HL-60/S4 treated with phorbol 12-myristate 13-acetate at 8.2 ng/mL for 4 days and 3 days (cell line): Measurements from ENCODE around the gene RDH13.
"Not testable (repeated sequence)": the region's sequence is repeated elsewhere in the genome, so short reads cannot be mapped to it uniquely, and the experiment has no call there.

Source experiments
- in situ Hi-C: fragments of 300-500 bp; cut with MboI; formaldehyde crosslinking; loops from 2 replicates; pipeline ENCODE4 v1.15.0; 2022; ENCODE audit warnings: low sequenced_read_pairs

RDH13 gene

GRCh38 chr19:55048446-55048845, 14.5 kb downstream of the RDH13 start:
- in situ Hi-C loops = no loop called here

DNA sequence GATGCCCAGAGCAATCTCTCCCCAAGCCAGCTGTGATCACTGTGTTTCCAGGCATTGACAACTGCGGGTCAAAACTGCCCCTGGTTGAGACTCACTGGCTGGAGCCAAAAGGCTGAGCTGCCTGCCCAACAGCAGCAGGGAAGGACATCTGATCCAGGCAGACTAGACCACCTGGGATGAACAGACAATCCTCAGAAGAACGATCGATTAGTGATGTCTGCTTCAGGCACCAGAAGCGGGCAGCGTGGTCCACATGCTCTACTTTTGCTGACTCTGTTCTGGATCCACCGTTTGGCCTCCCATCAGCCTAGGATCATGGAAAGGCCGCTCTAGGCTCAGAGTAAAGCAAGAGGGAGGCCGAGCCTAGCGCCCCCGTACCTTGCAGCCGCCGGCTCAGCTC, 15.0 kb downstream of the RDH13 start:
- in situ Hi-C loops = no loop called here

- in situ Hi-C loops = no loop called here
Observed at GRCh38 chr19:55046975-55047622, 15.8 kb downstream of the RDH13 start.

DNA sequence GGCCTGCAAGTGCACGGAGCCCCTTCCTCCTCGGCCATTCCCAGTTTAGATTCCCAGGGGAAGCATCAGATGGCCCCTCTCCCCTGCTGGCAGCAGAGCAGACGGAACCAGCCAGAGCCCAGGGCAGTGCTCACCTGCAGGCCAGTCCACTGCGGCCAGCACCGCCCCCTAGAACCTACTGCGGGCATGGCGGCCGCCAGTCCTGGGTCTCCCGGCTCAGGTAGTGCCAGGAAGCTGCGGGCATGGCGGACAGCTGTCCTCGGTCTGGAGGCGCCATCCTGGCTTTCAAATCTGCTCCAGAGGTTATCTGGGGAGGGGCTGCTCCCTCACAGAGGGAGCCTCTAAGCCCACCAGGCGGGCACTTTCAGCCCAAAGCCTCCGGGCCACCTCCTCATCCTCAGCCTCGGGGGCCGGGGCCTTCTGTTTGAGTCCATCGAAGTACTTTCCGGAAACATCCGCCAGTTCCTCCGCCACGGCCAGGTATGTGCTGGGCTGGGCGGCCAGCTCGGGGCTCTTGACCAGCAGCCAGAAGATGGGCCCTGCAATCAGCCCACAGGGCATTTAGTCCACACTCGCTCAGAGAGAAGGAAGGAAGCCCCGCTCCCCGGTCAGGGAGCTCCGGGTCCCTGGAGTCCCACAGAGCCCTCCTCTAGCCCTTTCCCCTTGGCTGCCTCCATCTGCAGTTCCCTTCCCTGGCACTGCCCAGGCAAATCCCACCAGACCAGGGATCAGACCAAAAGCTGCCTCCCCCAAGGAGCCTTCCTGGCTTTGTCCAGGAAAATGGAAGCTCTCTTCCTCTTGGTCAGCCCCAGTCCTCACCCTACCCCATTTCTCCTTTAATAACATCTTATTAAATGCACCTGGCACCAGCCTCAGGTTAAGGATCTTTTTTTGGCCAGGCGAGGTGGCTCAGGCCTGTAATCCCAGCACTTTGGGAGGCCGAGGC, 17.9 kb downstream of the RDH13 start:
- in situ Hi-C loops = no loop called here

GRCh38 chr19:55044286-55044685, 18.7 kb downstream of the RDH13 start:
- in situ Hi-C loops = no loop called here

DNA sequence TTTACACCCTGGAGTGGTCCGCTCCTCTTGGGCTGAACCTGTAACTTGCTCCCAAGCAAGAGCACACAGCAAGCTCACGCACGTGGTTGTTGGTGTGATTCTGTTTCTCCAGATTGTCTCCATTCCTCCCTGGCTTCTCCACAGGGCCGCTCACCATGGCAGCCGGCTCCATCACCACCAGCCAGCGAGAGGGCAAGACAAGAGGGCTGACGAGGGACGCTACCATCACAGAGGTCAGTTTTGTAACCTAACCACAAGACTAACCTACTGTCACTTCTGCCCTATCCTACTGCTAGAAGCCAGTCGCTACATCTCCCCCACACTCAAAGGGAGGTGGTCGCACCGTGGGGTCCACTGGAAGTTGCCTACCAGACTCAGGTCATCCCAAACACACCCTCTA, 20.3 kb downstream of the RDH13 start:
- in situ Hi-C loops = no loop called here

DNA sequence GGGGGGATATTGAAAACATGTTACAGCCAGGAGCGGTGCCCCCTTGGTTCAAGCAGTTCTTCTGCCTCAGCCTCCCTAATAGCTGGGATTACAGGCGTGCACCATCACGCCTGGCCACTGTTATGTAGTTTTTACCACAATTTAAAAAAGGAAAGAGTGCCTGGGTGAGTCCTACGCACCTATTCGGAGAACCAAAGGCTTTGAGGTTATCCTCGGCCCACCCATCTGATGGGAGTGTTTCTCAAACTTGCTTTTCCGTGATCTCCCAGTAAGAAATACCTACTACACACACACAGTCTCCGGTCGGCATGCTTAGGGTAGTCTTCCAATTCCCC, 20.6 kb downstream of the RDH13 start:
- in situ Hi-C loops = no loop called here

DNA sequence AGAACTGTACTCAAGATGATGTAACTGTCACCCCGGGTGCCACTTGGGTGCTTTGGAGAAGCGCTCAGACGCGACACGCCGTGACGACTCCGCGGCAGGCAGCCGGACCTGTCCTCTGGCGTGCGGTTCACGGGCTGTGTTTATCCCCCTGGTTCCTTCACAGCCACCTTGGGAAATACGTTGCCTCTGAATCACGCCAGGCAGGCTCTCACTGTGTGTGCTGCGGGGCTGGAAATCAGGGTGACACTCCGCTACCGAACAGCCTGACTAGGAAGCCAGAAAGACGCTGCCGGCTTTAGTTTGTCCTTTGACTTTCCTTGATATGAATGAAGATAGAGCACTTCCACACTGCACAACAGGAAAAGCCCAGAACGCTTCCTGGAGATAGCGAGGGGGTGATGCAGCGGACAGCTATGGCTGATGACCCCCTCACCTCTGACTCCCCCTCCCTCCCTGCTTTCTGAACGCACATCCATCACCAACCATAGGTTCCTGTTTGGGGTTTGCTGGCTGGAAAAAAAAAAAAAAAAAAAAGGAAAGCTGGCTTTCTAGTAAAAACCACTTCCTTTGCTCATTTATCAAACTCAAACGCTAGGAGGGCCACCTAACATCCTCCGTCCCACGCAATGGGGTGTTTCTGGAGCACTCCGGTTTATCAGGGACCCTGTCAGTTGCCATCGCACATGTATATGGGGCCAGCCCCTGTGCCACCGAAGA, 21.2 kb downstream of the RDH13 start:
- in situ Hi-C loops = no loop called here

- in situ Hi-C loops = no loop called here
Observed at GRCh38 chr19:55041244-55041626, 21.7 kb downstream of the RDH13 start.

DNA sequence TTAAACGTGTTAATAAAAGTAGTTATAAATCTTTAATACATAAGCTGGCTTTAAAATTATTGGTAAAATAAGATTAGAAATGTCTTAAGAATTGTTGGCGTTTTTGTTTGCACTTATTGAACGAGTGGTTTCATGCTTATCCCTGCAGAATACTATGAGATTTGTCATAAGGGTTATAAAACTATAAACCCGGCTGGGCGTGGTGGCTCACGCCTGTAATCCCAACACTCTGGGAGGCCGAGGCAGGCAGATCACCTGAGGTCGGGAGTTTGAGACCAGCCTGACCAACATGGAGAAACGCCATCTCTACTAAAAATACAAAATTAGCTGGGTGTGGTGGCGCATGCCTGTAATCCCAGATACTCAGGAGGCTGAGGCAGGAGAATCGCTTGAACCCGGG, 22.3 kb downstream of the RDH13 start:
- in situ Hi-C loops = not testable (repeated sequence)

DNA sequence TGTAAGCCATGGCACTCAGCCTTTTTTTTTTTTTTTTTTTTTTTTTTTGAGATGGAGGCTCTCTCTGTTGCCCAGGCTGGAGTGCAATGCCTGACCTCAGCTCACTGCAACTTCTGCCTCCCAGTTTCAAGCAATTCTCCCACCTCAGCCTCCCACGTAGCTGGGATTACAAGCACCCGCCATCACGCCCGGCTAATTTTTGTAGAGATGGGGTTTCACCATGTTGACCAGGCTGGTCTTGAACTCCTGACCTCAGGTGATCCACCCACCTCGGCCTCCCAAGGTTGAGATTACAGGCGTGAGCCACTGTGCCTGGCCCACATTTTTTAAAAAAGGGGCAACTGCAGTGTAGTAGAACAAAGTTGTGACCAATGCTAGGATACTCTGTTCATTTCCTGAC, 25.3 kb downstream of the RDH13 start:
- in situ Hi-C loops = not testable (repeated sequence)

DNA sequence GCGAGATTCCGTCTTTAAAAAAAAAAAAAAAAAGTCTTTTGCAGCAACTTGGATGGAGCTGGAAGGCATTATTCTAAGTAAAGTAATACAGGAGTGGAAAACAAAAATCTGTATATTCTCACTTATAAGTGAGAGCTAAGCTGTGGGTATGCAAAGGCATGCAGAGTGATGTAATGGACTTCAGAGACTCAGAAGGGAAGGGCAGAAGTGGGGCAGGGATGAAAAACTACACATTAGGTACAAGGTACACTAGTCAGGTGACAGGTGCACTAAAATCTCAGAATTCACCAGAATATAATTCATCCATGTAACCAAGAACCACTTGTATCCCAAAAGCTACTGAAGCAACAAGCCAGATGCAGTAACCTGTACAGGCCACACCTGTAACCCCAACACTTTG, 26.9 kb downstream of the RDH13 start:
- in situ Hi-C loops = no loop called here

DNA sequence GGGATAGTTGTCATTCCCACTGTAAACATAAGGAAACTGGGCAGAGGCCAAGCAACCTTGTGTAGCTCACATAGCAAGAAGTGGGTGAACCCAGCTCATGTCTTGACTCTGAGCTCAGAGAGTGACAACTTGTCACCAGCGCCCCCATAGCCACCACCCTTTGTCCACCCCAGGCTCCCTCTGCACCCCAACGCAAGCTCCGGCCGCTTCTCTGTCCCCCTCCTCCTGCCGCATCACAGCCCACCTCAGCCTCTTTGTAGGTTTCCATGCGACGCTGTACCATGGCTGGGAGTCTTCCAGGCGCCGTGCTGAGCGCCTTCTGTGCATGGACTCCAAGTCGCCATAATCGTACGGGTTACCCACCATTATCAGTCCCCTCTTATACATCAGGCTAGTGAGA, 28.2 kb downstream of the RDH13 start:
- in situ Hi-C loops = no loop called here

GRCh38 chr19:55032976-55033643, 29.8 kb downstream of the RDH13 start:
- in situ Hi-C loops = not testable (repeated sequence)

GRCh38 chr19:55032170-55032800, 30.7 kb downstream of the RDH13 start:
- in situ Hi-C loops = no loop called here

- in situ Hi-C loops = no loop called here
Observed at GRCh38 chr19:55031178-55031577, 31.8 kb downstream of the RDH13 start.

DNA sequence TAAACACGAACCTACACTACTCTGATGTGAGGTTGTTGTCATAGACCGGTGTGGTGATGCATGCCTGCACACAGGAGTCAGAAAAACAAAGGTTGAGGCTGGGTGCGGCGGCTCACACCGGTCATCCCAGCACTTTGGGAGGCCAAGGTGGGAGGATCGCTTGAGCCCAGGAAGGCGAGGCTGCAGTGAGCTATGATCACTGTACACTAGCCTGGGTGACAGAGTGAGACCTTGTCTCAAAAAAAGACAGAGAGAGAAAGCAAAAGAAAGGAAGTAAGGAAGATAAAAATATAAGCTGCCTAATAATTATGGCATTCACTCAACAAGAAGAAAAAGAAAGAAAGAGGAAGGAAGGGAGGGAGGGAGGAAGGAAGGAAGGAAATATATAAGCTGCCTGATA, 34.2 kb downstream of the RDH13 start:
- in situ Hi-C loops = no loop called here

DNA sequence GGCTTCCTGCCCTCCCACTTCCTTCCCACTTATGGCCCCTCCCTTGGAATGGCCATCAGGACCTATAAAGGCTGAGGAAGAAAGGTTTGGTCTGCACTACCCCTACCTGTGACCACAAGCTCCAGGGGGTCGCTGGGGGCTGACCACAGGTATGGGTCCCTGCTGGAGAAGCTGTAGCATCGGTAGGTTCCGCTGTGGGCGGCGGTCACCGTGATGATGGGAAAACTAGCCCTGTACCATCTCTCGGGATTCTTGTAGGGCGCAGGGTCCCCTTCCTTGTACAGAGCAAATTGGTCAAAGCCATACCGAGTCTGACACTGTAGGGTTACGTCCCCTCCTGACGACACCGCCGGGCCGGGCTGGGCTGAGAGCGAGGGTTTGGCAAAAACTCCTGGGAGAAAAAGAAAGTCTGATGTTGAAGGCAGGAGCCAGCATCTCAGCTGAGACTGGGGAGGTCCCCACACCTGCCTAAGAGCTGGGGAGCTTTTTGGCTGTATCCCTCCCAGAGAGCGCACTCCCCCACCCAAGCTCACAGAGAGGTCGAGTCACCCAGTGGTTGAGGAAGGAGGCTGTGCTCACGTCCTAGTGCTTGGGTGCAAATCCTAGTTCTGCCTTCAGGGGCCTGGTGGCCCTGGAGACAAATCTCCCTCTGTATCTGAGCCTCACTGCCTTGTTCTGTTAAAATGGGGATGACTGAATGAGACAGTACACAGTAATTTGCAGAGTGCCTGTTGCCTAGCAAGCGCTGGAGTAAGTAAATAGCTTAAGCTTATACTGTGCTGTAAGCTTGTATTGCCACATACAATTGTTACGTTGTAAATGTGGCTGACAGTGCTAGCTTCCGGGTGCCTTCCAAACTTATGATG, 35.2 kb downstream of the RDH13 start:
- in situ Hi-C loops = no loop called here

DNA sequence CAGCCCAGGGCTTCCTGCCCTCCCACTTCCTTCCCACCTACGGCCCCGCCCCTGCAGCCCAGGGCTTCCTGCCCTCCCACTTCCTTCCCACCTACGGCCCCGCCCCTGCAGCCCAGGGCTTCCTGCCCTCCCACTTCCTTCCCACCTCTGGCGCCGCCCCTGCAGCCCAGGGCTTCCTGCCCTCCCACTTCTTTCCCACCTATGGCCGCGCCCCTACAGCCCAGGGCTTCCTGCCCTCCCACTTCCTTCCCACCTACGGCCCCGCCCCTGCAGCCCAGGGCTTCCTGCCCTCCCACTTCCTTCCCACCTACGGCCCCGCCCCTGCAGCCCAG, 35.8 kb downstream of the RDH13 start:
- in situ Hi-C loops = not testable (repeated sequence)

- in situ Hi-C loops = no loop called here
Observed at GRCh38 chr19:55024111-55024510, 38.8 kb downstream of the RDH13 start.
